Heart left ventricle (tissue), 13 donors: ENCODE data around the gene AFAP1L2.

Experiments
- POLR2A ChIP-seq, 2 donors: fragments of 450-650 bp; IDR thresholded peaks; one replicate each; pipeline ENCODE4 v1.6.1; 2017; ENCODE audit warnings: antibody characterized with exemption in 2 of 2, mild to moderate bottlenecking in 2 of 2, moderate library complexity in 2 of 2
- TF ChIP-seq, protein P1 (sequence below), 12 donors: fragments of 200-600 bp; sonication (generic) in 4 of 12; IDR thresholded peaks; one replicate each; pipeline versions ENCODE4 v1.5.0 to v1.8.0; 2018 to 2022; ENCODE audit warnings: antibody characterized with exemption in 12 of 12, mild to moderate bottlenecking in 5 of 12
- donor health status: ischemic (EF 13 %, LVEDD 7.1; RV severe dilation, severe dysfunction).
- donor health status: DM: no; HTN: yes; CAD: no.
- donor health status: DM: no; HTN: no; CAD: no.
- donor health status: ischemic (EF 25% LVEDD 6.9; RV normal size, moderate dysfunction).
- donor health status: ischemic (EF 25% LVEDD 5.7; RV mildly dilated, moderate dysfunction).
- donor health status: ischemic (EF 35%, LVEDD 5.7; RV mildly dilated, moderate dysfunction).
- donor health status: nonischemic (EF 11% LVEDD 7.7; RV severe dilation, severe dysfunction).
- donor health status: DM: yes; HTN: yes; CAD: no.
- donor health status: PGD.
- donor health status: ischemic (EF 29% LVEDD 5.4; RV normal size, mild dysfunction).
- donor health status: nonischemic (EF 23%, LVEDD 6.1; RV moderate dilation, normal function).

DNA sequence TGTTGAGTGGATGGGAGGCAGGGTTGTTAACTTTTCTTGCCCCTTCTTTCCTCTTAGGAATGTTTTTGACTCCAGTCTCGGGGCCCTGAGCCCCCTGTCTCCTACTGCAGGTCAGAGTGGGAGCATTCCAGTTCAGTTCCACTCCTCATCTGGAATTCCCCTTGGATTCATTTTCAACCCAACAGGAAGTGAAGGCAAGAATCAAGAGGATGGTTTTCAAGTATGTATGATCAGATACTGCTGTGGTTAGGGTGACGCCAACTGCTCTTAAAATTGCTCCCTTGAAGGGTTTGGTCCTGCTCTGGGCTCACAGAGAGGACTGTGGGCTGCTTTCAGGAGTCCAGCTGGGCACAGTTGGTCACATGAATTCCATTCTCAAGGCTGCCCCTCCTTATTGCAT lies 143.2 kb downstream of the AFAP1L2 start:
- TF ChIP-seq, protein P1, sequence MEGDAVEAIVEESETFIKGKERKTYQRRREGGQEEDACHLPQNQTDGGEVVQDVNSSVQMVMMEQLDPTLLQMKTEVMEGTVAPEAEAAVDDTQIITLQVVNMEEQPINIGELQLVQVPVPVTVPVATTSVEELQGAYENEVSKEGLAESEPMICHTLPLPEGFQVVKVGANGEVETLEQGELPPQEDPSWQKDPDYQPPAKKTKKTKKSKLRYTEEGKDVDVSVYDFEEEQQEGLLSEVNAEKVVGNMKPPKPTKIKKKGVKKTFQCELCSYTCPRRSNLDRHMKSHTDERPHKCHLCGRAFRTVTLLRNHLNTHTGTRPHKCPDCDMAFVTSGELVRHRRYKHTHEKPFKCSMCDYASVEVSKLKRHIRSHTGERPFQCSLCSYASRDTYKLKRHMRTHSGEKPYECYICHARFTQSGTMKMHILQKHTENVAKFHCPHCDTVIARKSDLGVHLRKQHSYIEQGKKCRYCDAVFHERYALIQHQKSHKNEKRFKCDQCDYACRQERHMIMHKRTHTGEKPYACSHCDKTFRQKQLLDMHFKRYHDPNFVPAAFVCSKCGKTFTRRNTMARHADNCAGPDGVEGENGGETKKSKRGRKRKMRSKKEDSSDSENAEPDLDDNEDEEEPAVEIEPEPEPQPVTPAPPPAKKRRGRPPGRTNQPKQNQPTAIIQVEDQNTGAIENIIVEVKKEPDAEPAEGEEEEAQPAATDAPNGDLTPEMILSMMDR (IDR thresholded peaks at IDR 0.05), result no peak
- no peak for TF ChIP-seq POLR2A (IDR thresholded peaks at IDR 0.05)
